Liver (tissue), 9 donors: ENCODE results near the gene TM4SF18. TPM values are rescaled to one million over a fixed set of nuclear protein-coding genes. Genes with fewer than 3 reads are reported as not detected.

Experiments
- DNase-seq: peaks from one replicate; pipeline ENCODE4 v3.0.0-alpha.2; 2017; ENCODE audit warnings: low spot score
- H3K27ac ChIP-seq, 2 donors: one replicate each; pipeline ENCODE4 v1.7.0; 2013; ENCODE audit warnings: inconsistent platforms in 2 of 2, low read length in 2 of 2, control low read depth in 1 of 2, low read depth in 1 of 2, mild to moderate bottlenecking in 1 of 2
- H3K27me3 ChIP-seq, 4 donors: one replicate each; pipeline versions ENCODE4 v1.6.1 to v1.7.0; 2013; ENCODE audit warnings: low read length in 3 of 4, inconsistent platforms in 1 of 4, mild to moderate bottlenecking in 1 of 4, moderate library complexity in 1 of 4; ENCODE audit not compliant: control insufficient read depth in 4 of 4, insufficient read depth in 4 of 4
- H3K36me3 ChIP-seq, 4 donors: one replicate each; pipeline versions ENCODE4 v1.6.1 to v1.7.0; 2013; ENCODE audit warnings: low read length in 3 of 4, mild to moderate bottlenecking in 3 of 4, low read depth in 1 of 4, moderate library complexity in 1 of 4; ENCODE audit not compliant: control insufficient read depth in 4 of 4, insufficient read depth in 3 of 4
- H3K4me1 ChIP-seq, 4 donors: one replicate each; pipeline versions ENCODE4 v1.6.1 to v1.7.0; 2013; ENCODE audit warnings: low read length in 3 of 4, mild to moderate bottlenecking in 3 of 4, moderate library complexity in 1 of 4; ENCODE audit not compliant: control insufficient read depth in 4 of 4, insufficient read depth in 4 of 4
- H3K4me3 ChIP-seq, 3 donors: one replicate each; pipeline versions ENCODE4 v1.6.1 to v1.7.0; 2013; ENCODE audit warnings: low read length in 3 of 3, control low read depth in 1 of 3, low read depth in 1 of 3, mild to moderate bottlenecking in 1 of 3
- H3K9ac ChIP-seq, 2 donors: one replicate each; pipeline ENCODE4 v1.7.0; 2013; ENCODE audit warnings: low read length in 2 of 2, mild to moderate bottlenecking in 2 of 2, moderate library complexity in 2 of 2, control low read depth in 1 of 2, low read depth in 1 of 2
- H3K9me3 ChIP-seq, 4 donors: one replicate each; pipeline versions ENCODE4 v1.6.1 to v1.7.0; 2013; ENCODE audit warnings: low read length in 3 of 4; ENCODE audit not compliant: control insufficient read depth in 4 of 4
- EGR1 ChIP-seq, 2 donors: IDR thresholded peaks; 2 replicates each; pipeline ENCODE4 v1.6.1; 2016 to 2018; ENCODE audit warnings: antibody characterized with exemption in 2 of 2, low read depth in 2 of 2
- GABPA ChIP-seq, 2 donors: IDR thresholded peaks in 1 of 2; conservative IDR thresholded peaks in 1 of 2; 2 replicates each; pipeline ENCODE4 v1.6.1; 2016; ENCODE audit warnings: antibody characterized with exemption in 2 of 2, mild to moderate bottlenecking in 1 of 2, moderate library complexity in 1 of 2
- HNF4A ChIP-seq, 2 donors: conservative IDR thresholded peaks; 2 replicates each; pipeline ENCODE4 v1.6.1; 2016; ENCODE audit warnings: antibody characterized with exemption in 2 of 2, mild to moderate bottlenecking in 2 of 2
- HNF4G ChIP-seq: IDR thresholded peaks from 2 replicates; pipeline ENCODE4 v1.6.1; 2016; ENCODE audit warnings: antibody characterized with exemption
- JUND ChIP-seq, 2 donors: IDR thresholded peaks; 2 replicates each; pipeline ENCODE4 v1.6.1; 2016; ENCODE audit warnings: antibody characterized with exemption in 2 of 2
- NR2F2 ChIP-seq: IDR thresholded peaks from 2 replicates; pipeline ENCODE4 v1.6.1; 2016; ENCODE audit warnings: antibody characterized with exemption
- RXRA ChIP-seq, 2 donors: IDR thresholded peaks; 2 replicates each; pipeline ENCODE4 v1.6.1; 2017 to 2018; ENCODE audit warnings: antibody characterized with exemption in 2 of 2, mild to moderate bottlenecking in 1 of 2
- TAF1 ChIP-seq: conservative IDR thresholded peaks from 2 replicates; pipeline ENCODE4 v1.6.1; 2016; ENCODE audit warnings: antibody characterized with exemption, mild to moderate bottlenecking
- YY1 ChIP-seq: IDR thresholded peaks from 2 replicates; pipeline ENCODE4 v1.6.1; 2016; ENCODE audit warnings: antibody characterized with exemption, mild to moderate bottlenecking
- WGBS: extraction: QIAGEN DNeasy Blood & Tissue Kit; methylation state at CpG from one replicate; pipeline ENCODE4 v1.1.7; 2013; 5-methylcytosine and 5-hydroxymethylcytosine counted together
- polyA plus RNA-seq, 2 donors: library from polyadenylated mRNA; stranded (reverse) in 1 of 2; unstranded in 1 of 2; fragments of 200-250 nt in 1 of 2; fragments of >200 nt in 1 of 2; fragmentation: Nextera tagmentation in 1 of 2; extraction: Ambion mirVana in 1 of 2; gene quantifications; one replicate each; pipeline versions ENCODE4 v1.2.1 to v1.2.3, GENCODE V29; 2013 to 2015
- total RNA-seq, 2 donors: library from RNA; depleted of rRNA; stranded (reverse); fragments of >200 nt; gene quantifications; one replicate each; pipeline ENCODE4 v1.2.3, GENCODE V29; 2014
- TF ChIP-seq, protein P1 (sequence below): IDR thresholded peaks from 2 replicates; pipeline ENCODE4 v1.6.1; 2016; ENCODE audit warnings: antibody characterized with exemption
- TF ChIP-seq, protein P2 (sequence below): IDR thresholded peaks from 2 replicates; pipeline ENCODE4 v1.6.1; 2016; ENCODE audit warnings: antibody characterized with exemption
- TF ChIP-seq, protein P3 (sequence below): IDR thresholded peaks from 2 replicates; pipeline ENCODE4 v1.6.1; 2016; ENCODE audit warnings: antibody characterized with exemption, mild to moderate bottlenecking
- TF ChIP-seq, protein P4 (sequence below): fragments of 150-350 bp; IDR thresholded peaks from 2 replicates; pipeline ENCODE4 v1.5.1; 2017; ENCODE audit warnings: improper control_type of control experiment, low read depth, low read length; ENCODE audit not compliant: missing input control
- TF ChIP-seq, protein P5 (sequence below): IDR thresholded peaks from 2 replicates; pipeline ENCODE4 v1.6.1; 2016; ENCODE audit warnings: antibody characterized with exemption
- donor health status: healthy.
- donor health status: healthy.
- donor health status: healthy.
- donor health status: healthy.
- donor health status: healthy.

Gene TM4SF18
- total and polyA plus RNA-seq, 4 donors = 4.9 to 12.6 (median 6.4) TPM

DNA sequence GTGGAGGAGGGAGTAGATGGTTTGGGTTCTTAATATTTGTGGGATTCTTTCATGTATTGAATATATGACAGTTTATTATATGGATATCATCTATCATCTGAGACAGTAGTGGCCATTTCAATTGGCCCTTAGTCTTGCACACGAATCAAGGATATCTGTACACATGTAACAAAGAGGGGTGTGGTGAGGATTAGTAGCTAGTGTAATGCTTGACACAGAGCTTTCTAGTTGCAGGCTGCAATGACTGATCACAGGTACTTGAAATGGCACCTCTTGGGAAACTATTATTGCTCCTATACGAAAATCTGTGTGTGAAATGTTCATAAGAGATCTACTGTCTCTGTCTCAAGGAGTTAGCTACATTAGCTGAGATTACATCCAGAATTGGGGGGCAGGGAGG, 31.2 kb upstream of the TM4SF18 start (continued):
- no peak for TF ChIP-seq EGR1 (IDR thresholded peaks at IDR 0.05; ENCODE audit: low read depth in 2 of 2)

DNA sequence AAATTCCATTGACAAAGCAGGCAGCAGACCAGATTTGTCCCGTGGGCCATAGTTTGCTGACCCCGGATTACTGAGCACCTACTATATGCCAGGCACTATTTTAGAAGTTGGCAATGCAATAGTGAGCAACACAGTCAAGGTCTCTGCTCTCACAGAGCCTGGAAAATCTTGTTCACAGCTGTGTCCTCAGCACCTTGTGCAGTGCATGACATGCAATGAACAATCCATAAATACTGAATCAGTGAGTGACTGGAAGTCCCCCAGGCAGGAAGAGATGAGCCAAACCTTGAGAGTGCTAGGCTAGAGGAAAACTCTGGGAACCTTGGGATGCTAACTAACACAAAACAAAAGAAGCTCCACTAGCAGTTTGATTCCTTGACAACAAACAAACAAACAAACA, 29.6 kb upstream of the TM4SF18 start:
- Histone ChIP-seq H3K4me3 (no peak overlapping the region), H3K9ac (no peak overlapping the region), H3K27ac (no peak overlapping the region)

More for the DNA sequence above, 29.6 kb upstream of the TM4SF18 start:
- Histone ChIP-seq H3K4me1 (no peaks in the 10 kb centered on the region), H3K27me3 (no peaks in the 10 kb centered on the region), H3K36me3 (no peaks in the 10 kb centered on the region), H3K9me3 (no peaks in the 10 kb centered on the region)
- TF ChIP-seq TAF1 (no peak), JUND (IDR thresholded peaks at IDR 0.05) (no peak), RXRA (IDR thresholded peaks at IDR 0.05) (no peak), EGR1 (IDR thresholded peaks at IDR 0.05; ENCODE audit: low read depth in 2 of 2) (no peak), NR2F2 (no peak), GABPA (IDR thresholded peaks at IDR 0.05 in 1 of 2, conservative IDR thresholded peaks at IDR 0.05 in 1 of 2) (no peak), HNF4G (no peak), HNF4A (conservative IDR thresholded peaks at IDR 0.05) (no peak), YY1 (no peak)
- TF ChIP-seq, protein P1, sequence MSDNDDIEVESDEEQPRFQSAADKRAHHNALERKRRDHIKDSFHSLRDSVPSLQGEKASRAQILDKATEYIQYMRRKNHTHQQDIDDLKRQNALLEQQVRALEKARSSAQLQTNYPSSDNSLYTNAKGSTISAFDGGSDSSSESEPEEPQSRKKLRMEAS = no peak
- TF ChIP-seq, protein P2, sequence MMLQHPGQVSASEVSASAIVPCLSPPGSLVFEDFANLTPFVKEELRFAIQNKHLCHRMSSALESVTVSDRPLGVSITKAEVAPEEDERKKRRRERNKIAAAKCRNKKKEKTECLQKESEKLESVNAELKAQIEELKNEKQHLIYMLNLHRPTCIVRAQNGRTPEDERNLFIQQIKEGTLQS = no peak
- TF ChIP-seq, protein P3, sequence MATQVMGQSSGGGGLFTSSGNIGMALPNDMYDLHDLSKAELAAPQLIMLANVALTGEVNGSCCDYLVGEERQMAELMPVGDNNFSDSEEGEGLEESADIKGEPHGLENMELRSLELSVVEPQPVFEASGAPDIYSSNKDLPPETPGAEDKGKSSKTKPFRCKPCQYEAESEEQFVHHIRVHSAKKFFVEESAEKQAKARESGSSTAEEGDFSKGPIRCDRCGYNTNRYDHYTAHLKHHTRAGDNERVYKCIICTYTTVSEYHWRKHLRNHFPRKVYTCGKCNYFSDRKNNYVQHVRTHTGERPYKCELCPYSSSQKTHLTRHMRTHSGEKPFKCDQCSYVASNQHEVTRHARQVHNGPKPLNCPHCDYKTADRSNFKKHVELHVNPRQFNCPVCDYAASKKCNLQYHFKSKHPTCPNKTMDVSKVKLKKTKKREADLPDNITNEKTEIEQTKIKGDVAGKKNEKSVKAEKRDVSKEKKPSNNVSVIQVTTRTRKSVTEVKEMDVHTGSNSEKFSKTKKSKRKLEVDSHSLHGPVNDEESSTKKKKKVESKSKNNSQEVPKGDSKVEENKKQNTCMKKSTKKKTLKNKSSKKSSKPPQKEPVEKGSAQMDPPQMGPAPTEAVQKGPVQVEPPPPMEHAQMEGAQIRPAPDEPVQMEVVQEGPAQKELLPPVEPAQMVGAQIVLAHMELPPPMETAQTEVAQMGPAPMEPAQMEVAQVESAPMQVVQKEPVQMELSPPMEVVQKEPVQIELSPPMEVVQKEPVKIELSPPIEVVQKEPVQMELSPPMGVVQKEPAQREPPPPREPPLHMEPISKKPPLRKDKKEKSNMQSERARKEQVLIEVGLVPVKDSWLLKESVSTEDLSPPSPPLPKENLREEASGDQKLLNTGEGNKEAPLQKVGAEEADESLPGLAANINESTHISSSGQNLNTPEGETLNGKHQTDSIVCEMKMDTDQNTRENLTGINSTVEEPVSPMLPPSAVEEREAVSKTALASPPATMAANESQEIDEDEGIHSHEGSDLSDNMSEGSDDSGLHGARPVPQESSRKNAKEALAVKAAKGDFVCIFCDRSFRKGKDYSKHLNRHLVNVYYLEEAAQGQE = no peak
- TF ChIP-seq, protein P4, sequence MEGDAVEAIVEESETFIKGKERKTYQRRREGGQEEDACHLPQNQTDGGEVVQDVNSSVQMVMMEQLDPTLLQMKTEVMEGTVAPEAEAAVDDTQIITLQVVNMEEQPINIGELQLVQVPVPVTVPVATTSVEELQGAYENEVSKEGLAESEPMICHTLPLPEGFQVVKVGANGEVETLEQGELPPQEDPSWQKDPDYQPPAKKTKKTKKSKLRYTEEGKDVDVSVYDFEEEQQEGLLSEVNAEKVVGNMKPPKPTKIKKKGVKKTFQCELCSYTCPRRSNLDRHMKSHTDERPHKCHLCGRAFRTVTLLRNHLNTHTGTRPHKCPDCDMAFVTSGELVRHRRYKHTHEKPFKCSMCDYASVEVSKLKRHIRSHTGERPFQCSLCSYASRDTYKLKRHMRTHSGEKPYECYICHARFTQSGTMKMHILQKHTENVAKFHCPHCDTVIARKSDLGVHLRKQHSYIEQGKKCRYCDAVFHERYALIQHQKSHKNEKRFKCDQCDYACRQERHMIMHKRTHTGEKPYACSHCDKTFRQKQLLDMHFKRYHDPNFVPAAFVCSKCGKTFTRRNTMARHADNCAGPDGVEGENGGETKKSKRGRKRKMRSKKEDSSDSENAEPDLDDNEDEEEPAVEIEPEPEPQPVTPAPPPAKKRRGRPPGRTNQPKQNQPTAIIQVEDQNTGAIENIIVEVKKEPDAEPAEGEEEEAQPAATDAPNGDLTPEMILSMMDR = no peak
- TF ChIP-seq, protein P5, sequence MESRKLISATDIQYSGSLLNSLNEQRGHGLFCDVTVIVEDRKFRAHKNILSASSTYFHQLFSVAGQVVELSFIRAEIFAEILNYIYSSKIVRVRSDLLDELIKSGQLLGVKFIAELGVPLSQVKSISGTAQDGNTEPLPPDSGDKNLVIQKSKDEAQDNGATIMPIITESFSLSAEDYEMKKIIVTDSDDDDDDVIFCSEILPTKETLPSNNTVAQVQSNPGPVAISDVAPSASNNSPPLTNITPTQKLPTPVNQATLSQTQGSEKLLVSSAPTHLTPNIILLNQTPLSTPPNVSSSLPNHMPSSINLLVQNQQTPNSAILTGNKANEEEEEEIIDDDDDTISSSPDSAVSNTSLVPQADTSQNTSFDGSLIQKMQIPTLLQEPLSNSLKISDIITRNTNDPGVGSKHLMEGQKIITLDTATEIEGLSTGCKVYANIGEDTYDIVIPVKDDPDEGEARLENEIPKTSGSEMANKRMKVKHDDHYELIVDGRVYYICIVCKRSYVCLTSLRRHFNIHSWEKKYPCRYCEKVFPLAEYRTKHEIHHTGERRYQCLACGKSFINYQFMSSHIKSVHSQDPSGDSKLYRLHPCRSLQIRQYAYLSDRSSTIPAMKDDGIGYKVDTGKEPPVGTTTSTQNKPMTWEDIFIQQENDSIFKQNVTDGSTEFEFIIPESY = no peak
- no peak for DNase-seq
- 90% methylated on average over 2 of the region's 2 CpGs for WGBS
